HG02763 (cell line): Measurements from ENCODE around the gene TRAFD1.

Source experiments
- ATAC-seq: cut with Tn5 transposase; IDR thresholded peaks from one replicate; pipeline ENCODE4 v1.9.1; 2021; ENCODE audit warnings: mild to moderate bottlenecking, moderate library complexity; ENCODE audit not compliant: unreplicated experiment

Gene TRAFD1

DNA sequence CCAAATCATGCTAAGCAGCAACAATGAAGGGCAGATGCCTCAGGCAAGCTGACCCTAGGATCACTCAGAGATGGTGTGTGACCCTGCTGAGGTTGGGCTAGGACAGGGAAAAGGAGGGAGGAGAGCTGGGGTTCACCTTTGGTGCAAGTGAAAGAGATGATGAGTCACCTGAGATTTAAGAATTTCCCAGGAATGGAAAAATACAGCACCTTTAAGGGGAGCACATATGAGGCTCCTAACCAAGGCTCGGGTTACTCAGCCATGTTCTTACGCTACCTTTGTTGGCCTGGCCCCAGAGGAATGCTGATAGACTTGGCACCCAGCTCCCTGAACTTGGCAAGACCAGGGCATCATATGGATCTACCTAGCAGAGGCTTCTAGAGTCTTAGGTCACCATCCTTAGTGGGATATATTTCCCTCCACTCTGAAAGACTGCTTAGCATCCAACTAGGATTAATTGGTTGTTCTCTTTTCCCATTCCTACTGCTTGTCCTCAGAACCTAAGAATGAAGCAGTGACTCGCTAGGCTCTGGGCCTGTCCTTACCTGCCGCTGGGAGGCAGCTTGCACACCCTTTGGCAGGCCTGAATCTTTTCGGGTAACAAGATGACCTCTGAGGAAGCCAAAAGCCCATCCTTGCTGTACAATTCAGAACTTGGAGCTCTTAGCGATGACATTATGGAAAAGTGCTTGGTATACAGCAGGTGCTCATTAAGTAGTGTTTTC, 12.8 kb upstream of the TRAFD1 start:
- ATAC-seq, result no peak

DNA sequence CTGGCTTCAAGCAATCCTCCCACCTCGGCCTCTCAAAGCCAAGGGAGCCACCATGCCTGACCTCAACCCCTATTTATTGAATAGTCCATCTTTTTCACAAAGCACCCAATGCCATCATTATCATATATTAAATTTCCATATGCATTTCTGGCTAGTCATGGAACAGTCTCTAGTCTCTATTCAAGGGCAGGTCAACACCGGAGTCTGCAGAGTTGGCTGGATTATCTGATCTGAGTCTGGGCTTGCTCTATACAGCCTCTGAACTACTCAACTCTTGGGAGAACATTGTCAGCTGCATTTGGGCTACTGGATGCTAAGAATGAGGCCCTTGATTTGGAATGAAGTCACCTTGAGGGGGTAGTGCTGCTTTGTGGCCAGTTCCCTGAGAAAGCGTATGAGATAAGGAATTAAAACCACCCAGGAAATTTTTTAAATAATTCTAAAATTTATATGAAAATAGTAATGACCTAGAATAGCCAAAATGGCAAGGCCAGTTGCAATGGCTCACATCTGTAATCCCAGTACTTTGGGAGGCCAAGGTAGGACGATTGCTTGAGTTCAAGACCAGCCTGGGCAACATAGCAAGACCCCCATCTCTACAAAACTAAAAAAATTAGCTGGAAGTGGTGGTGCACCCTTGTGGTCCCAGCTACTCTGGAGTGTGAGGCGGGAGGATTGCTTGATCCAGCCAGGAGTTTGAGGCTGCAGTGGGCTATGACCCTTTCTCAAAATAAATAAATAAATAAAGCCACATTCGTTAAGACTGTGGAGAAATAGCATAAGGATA, 9.9 kb upstream of the TRAFD1 start:
- no peak for ATAC-seq

DNA sequence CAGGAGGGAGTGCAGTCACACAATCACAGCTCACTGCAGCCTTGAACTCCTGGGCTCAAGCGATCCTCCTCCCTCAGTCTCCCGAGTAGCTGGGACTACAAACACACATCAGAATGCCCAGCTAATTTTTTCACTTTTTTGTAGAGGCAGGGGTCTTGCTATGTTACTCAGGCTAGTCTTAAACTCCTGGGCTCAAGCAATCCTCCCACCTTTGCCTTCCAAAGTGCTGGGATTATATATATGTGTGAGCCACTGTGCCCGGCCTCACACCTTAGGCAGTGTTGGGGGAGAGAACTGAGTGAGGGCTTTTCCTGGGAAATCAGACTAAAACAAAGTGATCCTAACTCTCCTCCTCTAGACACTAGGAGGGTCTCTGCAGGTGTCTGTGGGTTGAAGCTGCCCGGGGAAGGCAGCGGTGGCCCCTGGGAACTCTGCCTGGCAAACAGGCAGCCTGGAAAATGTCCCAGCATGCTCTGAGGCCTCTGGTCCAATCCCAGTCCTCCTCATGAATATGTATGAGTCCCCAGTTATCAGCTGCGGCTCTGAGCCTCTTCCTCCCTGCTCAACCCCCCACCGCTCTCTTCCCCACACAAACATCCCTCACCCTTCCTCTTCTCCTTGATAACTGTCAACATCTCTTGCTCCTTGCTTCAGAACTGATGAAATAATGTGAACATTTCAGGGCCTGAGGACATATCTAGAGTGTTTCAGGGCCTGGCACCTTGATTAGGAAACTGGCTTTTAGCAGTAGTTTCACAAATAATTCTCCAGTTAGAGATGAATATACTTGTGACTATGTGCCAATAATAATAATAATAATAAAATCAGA, 8.9 kb upstream of the TRAFD1 start:
- ATAC-seq, result no peak

DNA sequence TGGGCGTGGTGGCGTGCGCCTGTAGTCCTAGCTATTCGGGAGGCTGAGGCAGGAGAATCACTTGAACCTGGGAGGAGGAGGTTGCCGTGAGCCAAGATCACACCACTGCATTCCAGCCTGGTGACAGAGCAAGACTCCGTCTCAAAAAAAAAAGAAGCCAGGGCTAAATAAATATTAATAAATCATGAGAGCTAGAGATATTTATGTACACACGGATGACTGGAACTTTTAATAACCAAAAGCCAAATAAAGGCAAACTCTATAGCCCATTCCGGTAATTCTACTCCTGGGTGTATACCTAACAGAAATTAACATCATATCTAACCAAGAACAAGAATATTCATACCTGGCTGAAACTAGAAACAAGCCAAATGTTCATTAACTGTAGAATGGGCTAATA, 7.7 kb upstream of the TRAFD1 start:
- no peak for ATAC-seq

DNA sequence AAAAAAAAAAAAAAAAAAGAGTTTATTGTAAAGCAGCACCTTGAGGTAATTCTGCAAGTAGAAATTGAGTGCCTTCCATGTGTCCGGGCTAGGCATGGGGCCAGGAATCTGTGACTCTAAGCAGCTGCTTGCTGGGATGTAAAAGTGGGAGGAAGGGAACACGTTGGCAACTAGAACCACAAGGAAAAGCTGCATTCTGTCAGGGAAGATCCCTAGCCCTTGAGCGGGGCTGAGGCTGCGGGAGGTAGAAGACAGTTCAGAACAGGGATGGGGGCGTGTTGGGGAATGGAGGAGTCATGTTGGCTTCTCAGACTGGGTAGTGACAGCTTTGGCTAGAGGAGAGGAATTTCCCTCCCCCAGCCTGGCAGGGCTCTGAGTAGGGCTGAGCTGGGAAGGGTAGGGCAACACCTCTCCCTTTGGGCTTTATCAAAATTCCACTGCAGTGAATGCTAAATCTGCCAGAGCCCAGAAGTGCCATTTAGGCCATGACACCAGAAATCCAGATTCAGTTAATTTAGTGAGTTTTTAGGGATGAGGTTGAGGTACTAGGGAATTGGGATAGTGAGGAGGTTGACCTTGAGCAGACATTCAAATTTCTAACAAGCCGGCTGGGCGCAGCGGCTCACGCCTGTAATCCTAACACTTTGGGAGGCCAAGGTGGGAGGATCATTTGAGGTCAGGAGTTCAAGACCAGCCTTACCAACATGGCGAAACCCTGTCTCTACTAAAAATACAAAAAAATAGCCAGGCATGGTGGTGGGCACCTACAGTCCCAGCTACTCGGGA, 3.4 kb upstream of the TRAFD1 start:
- ATAC-seq, result no peak

DNA sequence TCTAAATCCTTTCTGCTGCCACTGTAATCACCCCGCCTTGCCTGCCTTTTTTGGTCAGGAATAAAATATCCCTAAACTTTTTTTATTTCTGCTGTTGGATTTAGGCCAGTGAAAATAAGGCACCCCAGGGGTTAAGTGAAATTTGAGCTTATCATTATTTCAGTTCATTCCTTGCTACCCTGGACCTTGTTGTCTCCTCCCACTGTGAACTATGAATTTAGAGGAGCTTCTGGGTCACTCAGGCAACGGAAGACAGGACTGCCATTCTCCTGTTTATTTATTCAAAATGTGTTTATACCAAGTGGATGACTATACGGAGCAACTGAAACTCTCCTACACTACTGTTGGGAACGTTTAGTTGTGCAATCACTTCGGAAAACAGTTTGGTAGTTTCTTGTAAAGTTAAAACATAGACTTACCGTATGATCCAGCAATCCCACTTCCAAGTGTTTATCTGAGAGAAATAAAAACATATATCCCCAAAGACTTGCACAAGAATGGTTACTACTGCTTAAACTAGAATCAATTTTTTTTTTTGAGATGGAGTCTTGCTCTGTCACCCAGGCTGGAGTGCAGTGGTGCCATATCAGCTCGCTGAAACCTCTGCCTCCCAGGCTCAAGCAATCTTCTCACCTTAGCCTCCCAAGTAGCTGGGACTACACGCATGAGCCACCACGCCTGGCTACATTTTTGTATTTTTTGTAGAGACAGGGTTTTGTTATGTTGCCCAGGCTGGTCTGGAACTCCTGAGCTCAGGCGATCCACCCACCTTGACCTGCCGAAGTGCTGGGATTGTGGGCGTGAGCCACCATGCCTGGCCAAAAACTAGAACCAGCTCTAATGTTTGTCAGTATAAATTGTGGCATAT, 2.3 kb upstream of the TRAFD1 start:
- ATAC-seq, result no peak

DNA sequence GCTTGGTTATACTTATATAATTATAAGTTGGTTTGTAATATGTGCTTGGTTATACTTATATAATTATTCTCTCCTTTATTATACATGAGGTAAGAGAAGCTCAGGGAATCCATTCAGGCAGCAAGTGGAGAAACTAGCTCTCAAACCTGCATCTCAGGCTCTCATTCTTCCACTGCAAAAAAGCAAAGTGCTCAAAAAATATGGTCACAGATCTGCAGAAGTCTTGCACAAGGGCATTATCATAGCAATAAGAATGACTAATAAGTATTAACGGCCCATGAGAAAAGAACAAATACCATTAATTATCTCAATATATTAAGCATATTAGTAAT, 476 bp upstream of the TRAFD1 start:
- ATAC-seq, result no peak

DNA sequence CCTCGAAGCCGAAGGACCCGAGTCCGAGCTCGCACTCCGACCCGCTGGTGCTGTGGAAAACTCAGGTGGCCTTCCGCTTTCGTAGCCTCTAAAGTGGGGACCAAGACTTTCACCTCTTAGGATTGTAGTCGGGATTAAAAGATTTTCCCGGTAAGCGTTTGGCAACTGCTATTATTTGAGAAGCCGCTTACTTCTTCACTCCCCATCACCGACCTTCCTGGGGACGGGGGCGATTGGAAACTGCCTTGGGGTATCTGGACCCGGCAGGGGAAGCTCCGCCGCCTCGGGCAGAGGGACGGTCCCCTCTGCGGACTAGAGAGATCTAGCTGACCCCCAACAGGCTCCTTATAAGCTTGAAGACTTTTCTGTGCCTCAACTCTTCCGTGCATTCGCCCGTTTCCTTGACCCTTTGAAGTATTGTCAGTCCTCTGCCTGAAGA, 659 bp downstream of the TRAFD1 start:
- ATAC-seq, result no peak

DNA sequence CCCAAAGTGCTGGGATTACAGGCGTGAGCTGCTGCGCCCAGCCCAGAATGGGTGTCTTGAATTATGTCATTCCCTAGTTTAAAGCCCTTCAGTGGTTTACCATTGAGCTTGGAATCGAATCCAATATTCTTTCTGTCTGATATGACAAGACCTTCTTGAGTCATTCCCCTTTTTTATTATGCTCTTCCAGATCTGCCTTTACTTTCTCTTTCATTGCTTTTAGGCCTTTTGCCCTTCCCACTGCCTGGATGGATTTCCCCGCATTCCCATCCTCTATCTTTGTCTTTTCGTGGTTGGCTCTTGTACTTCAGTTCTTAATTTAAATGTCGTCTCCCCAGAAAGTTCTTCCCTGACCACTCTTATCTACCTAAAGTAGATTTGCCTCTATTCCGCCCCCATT, 1.6 kb downstream of the TRAFD1 start:
- ATAC-seq, result no peak

DNA sequence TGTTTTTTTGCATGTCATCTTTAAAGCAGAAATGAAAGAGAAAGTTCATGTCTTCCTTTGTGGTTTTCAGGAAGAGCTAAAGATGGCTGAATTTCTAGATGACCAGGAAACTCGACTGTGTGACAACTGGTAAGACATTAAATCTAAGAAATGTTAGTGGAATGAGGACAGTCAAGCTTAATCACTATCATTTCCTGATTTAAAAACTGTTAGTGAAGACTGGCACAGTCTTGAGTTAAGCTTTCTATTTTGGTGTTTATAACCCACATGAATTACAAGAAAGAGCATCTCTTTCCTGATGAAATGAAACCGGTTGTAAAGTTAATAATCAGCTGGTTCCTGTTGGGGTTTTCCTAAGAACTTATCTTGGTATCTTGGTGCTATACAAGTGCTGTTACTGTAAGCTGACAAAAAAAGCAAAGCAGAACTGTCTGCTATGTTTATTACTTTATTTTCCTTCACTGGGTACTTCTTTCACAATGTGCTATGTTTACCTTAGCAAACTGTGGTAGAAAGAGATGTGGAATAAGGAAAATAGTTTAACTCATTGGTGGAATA, 5.2 kb downstream of the TRAFD1 start:
- ATAC-seq, result peak; percentile 65

DNA sequence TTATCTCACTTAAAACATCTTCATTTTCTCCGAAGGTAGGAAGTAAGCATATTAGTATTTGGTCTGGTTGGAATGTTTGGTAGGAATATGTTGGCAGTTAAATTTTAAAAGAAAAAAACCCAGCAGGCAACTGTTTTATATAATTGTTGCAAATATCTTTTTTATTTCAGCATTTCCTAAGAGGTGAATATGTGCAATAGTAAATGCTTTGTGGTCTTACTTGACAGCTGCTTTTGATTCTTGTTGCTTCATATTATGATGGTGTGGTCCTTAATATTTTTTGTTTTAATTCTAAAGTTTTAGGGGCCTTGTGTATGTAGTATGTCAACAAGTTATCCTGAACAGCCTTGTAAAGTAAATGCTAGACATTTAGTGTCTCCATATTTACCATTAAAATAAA, 6.3 kb downstream of the TRAFD1 start:
- no peak for ATAC-seq

DNA sequence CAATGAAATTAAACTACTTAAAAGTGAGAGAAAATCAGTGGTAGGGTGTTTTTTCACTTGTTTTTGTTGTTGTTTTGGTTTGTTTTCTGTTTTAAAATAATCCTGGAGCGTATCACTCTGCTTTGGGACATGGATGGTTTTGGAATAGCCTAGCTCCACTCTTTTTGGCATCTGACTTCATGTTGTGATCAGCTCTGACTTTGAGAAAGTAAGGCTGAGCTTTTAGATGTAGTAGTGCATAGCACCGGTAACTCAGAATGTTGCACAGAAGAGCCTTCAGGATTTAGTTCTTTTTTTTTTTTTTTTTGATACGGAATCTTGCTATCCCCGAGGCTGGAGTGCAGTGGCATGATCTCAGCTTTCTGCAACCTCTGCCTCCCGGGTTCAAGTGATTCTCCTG, 8.1 kb downstream of the TRAFD1 start:
- ATAC-seq, result no peak

DNA sequence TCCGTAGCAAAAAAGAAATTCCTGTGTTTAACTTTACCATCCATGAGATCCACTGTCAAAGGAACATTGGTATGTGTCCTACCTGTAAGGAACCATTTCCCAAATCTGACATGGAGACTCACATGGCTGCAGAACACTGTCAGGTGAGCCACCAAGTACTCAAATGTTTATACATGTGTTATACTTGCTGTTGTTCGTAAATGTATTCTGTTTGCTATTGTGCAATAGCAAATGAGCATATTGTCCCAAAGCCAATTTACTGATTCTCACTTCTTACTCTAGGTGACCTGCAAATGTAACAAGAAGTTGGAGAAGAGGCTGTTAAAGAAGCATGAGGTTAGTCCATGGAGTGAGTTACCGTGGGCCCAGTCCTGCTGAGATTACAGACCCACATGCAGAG, 9.4 kb downstream of the TRAFD1 start:
- no peak for ATAC-seq

DNA sequence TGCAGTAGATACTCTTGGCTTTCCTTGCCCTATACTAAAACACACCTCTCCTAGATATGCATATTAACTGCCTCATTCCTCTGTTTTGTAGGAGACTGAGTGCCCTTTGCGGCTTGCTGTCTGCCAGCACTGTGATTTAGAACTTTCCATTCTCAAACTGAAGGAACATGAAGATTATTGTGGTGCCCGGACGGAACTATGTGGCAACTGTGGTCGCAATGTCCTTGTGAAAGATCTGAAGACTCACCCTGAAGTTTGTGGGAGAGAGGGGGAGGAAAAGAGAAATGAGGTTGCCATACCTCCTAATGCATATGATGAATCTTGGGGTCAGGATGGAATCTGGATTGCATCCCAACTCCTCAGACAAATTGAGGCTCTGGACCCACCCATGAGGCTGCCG, 15.4 kb downstream of the TRAFD1 start:
- no peak for ATAC-seq

DNA sequence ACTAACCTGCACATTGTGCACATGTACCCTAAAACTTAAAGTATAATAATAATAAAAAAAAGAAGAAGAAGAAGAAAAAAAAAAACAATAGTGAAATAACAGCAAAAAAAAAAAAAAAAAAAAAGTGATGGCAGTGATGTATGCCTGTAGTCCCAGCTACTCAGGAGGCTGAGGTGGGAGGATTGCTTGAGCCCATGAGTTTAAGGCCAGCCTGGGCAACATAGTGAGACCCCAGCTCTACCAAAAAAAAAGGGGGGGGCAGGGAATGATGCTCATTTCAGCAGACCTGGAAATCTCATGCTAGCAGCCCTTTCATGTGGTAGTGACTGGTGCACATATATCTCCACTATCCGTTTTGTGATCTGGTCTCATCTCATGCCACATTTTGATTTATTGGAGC, 20.8 kb downstream of the TRAFD1 start:
- ATAC-seq, result no peak

DNA sequence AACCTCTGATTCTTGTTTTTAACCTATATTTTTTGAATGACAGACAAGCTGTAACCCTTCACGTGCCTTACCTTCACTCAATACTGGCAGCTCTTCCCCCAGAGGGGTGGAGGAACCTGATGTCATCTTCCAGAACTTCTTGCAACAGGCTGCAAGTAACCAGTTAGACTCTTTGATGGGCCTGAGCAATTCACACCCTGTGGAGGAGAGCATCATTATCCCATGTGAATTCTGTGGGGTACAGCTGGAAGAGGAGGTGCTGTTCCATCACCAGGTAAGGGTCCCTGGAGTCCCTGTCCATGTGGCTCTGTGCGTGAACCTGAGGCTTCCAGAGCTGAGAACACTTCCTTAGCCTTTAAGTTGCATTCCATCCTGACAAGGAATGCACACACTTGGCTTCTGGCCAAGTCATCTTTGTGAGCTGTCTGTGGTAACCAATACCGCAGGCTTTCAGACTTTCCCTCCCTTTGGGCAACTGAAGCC, 22.7 kb downstream of the TRAFD1 start:
- ATAC-seq, result no peak

DNA sequence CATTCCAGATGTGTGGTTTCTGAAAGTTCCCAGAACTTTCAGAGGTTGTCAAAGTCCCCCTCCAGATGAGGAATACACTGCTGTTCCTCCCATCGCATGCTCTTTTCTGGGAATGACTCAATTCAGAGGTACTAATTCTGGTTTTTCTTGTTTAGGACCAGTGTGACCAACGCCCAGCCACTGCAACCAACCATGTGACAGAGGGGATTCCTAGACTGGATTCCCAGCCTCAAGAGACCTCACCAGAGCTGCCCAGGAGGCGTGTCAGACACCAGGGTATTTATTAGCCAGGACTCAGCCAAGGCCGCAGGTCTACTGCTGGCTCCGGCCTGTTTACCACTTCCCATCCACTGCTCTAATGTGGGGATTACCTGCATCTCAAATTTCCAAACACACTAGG, 24.2 kb downstream of the TRAFD1 start:
- no peak for ATAC-seq

DNA sequence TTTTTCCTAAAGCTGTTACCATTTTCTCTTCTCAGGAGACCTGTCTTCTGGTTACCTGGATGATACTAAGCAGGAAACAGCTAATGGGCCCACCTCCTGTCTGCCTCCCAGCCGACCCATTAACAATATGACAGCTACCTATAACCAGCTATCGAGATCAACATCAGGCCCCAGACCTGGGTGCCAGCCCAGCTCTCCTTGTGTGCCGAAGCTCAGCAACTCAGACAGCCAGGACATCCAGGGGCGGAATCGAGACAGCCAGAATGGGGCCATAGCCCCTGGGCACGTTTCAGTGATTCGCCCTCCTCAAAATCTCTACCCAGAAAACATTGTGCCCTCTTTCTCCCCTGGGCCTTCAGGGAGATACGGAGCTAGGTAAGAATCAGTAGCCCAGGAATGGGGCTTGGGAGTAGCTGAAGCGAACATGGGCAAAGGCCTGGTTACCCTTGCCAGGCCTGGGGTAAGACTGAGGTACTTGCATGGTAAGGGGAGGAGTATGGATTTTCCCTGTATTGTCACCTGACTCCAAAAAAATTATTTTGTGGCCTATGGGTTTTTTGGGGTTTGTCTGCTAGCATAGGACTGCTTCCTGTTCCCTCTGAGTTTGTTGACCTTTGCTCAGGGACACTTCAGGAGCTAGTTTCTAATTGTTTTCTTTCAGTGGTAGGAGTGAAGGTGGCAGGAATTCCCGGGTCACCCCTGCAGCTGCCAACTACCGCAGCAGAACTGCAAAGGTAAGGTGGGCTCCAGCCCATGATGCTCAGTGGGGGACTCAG, 26.6 kb downstream of the TRAFD1 start:
- no peak for ATAC-seq
